ENCODE data around the gene RNF213. TPM values are rescaled to one million over a fixed set of nuclear protein-coding genes. Genes with fewer than 3 reads are reported as not detected.
"Not testable (repeated sequence)": the region's sequence is repeated elsewhere in the genome, so short reads cannot be mapped to it uniquely, and the experiment has no call there.

Gene RNF213
- total RNA-seq, 1 donor from 2014 or later = 168 TPM

- DNase-seq (ENCODE audit: low spot score) = no peak
These were observed 11.6 kb upstream of the RNF213 start for GRCh38 chr17:80248894-80249710.

- no peak for DNase-seq (ENCODE audit: low spot score)
These were observed 8.7 kb upstream of the RNF213 start for GRCh38 chr17:80251966-80252365.

- DNase-seq (ENCODE audit: low spot score) = no peak
These were observed 7.8 kb upstream of the RNF213 start for GRCh38 chr17:80252871-80253270.

GRCh38 chr17:80253631-80254395 is 6.8 kb upstream of the RNF213 start:
- no peak for DNase-seq (ENCODE audit: low spot score)

GRCh38 chr17:80254396-80255251 is 6.0 kb upstream of the RNF213 start:
- DNase-seq (ENCODE audit: low spot score) = no peak

GRCh38 chr17:80256034-80256350 is 4.7 kb upstream of the RNF213 start:
- no peak for DNase-seq (ENCODE audit: low spot score)

GRCh38 chr17:80257716-80258213 is 2.9 kb upstream of the RNF213 start:
- no peak for DNase-seq (ENCODE audit: low spot score)

GRCh38 chr17:80258296-80258695 is 2.4 kb upstream of the RNF213 start:
- DNase-seq (ENCODE audit: low spot score) = not testable (repeated sequence)

GRCh38 chr17:80259457-80260068 is 1.1 kb upstream of the RNF213 start:
- no peak for DNase-seq (ENCODE audit: low spot score)

GRCh38 chr17:80260069-80260535 is 550 bp upstream of the RNF213 start:
- DNase-seq (ENCODE audit: low spot score) = no peak

- no peak for DNase-seq (ENCODE audit: low spot score)
These were observed 675 bp downstream of the RNF213 start for GRCh38 chr17:80261159-80261894.

- no peak for DNase-seq (ENCODE audit: low spot score)
These were observed 1.2 kb downstream of the RNF213 start for GRCh38 chr17:80261895-80262279.

GRCh38 chr17:80262291-80262690 is 1.6 kb downstream of the RNF213 start:
- DNase-seq (ENCODE audit: low spot score) = no peak

- DNase-seq (ENCODE audit: low spot score) = no peak
These were observed 2.2 kb downstream of the RNF213 start for GRCh38 chr17:80262775-80263244.

GRCh38 chr17:80263253-80264204 is 2.9 kb downstream of the RNF213 start:
- no peak for DNase-seq (ENCODE audit: low spot score)

- DNase-seq (ENCODE audit: low spot score) = no peak
These were observed 3.8 kb downstream of the RNF213 start for GRCh38 chr17:80264205-80265075.

GRCh38 chr17:80265205-80266068 is 4.8 kb downstream of the RNF213 start:
- no peak for DNase-seq (ENCODE audit: low spot score)
